ENCODE data around the gene MAP1B. TPM values are rescaled to one million over a fixed set of nuclear protein-coding genes. Genes with fewer than 3 reads are reported as not detected.
A peak's percentile ranks its signal among the peaks of the same experiment; 100 is the strongest.

The MAP1B gene
- total and polyA plus RNA-seq, 8 donors: 2.1 to 985 (median 24.7) TPM

DNA sequence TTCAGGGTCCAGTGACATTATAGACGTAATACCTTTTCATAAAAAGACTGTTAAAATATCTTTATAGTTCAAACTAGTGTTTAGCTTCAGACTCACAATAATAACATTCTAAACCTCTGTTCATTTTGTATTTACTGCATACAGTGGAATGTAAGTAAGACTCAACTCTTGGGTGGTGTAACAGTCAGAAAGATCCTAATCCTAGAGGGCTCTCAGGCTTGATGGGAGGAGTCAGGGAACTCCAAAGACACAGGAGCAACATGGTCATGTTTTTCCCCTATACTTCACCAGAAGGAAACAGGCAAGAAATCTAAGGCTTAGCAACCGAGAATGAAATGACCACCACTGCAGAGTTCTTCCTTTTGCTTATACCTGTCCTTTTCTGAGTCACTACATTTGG is 130.1 kb downstream of the MAP1B start:
- Histone ChIP-seq H3K27ac (no peak overlapping the region), H3K4me1 (peaks cover 0 to 37% (median 12%) of the 10 kb centered on the region in 4 donors), H3K9me3 (no peaks in the 10 kb centered on the region), H3K27me3 (no peaks in the 10 kb centered on the region), H3K36me3 (peaks cover 0 to 36% (median 19%) of the 10 kb centered on the region in 4 donors), H3K4me3 (no peak overlapping the region)
- intact Hi-C loops (cut with DNase I; ENCODE audit: low total_unique reads): no loop called here
- WGBS, 5 donors: 93 to 100% (median 97%) methylated on average over 2 of the region's 2 CpGs
- no peak for DNase-seq
- TF ChIP-seq EP300 (IDR thresholded peaks at IDR 0.05): no peak

DNA sequence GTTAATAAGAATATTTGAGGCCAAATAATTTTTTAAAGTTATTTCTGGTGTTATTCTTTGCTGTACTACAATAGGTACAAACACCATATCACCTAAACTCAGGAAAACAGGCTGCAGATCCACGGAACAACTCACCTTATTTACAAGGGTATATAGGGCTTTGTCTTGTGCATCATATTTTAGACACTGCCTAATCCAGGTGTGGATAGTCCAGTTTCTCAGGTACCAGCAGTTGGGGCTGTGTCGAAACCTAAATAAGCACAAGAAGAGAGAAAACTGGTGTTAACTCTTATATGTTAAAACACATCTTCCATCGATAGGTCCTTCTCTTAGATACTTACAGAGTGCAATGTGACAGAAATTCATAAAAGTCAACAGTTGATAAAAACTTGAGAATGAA is 130.6 kb downstream of the MAP1B start:
- no peak overlapping the region for H3K4me3 ChIP-seq
- 95 to 99% (median 96%) methylated on average over 3 of the region's 3 CpGs for WGBS, 5 donors
- TF ChIP-seq POLR2AphosphoS5 (IDR thresholded peaks at IDR 0.05): no peak
- no peak for TF ChIP-seq POLR2A (IDR thresholded peaks at IDR 0.05)
- TF ChIP-seq, protein P1, sequence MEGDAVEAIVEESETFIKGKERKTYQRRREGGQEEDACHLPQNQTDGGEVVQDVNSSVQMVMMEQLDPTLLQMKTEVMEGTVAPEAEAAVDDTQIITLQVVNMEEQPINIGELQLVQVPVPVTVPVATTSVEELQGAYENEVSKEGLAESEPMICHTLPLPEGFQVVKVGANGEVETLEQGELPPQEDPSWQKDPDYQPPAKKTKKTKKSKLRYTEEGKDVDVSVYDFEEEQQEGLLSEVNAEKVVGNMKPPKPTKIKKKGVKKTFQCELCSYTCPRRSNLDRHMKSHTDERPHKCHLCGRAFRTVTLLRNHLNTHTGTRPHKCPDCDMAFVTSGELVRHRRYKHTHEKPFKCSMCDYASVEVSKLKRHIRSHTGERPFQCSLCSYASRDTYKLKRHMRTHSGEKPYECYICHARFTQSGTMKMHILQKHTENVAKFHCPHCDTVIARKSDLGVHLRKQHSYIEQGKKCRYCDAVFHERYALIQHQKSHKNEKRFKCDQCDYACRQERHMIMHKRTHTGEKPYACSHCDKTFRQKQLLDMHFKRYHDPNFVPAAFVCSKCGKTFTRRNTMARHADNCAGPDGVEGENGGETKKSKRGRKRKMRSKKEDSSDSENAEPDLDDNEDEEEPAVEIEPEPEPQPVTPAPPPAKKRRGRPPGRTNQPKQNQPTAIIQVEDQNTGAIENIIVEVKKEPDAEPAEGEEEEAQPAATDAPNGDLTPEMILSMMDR (IDR thresholded peaks at IDR 0.05): no peak
- TF ChIP-seq EP300 (IDR thresholded peaks at IDR 0.05): no peak
- H3K9me3 ChIP-seq: no peaks in the 10 kb centered on the region
- H3K27me3 ChIP-seq: no peaks in the 10 kb centered on the region
- peaks cover 0 to 37% (median 12%) of the 10 kb centered on the region in 4 donors for H3K4me1 ChIP-seq
- peaks cover 0 to 33% (median 19%) of the 10 kb centered on the region in 4 donors for H3K36me3 ChIP-seq
- intact Hi-C loops (cut with DNase I; ENCODE audit: low total_unique reads): no loop called here
- DNase-seq: no peak
- H3K27ac ChIP-seq: no peak overlapping the region

DNA sequence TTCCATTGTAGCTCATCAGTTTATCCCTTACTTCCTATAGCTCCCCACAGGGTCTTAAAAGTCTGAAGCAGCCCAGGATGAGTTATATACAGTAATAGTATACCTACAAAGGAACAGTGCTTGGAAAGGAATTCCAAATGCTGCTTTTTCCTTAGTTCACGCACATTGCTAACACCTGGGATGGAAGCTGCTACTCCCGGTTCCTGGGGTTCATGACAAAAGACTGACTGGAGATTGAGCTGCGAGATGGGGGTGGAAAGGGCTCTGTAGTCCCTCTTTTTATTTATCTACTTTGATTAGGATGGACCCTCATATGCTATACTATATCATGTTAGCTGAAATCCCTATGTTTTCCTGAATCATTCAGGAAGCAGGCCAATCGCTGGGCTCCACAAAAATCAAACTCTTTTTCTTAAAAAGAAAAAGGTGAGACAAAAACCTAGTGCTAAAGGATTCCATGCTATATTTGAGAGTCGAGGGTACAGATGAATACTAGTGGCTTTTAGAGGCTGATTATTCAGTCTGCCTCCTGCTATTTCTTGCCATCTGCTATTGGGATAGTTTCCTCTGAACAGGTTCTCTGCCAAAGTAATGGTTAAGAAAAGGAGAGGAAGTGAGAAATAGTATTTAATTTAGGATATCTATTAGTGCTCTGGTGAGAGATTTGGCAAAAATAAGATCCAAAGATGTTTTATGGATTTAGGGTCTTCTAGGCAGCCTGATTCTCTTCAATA is 131.6 kb downstream of the MAP1B start:
- WGBS, 5 donors: 90 to 95% (median 93%) methylated on average over 5 of the region's 5 CpGs
- no peak overlapping the region for H3K27ac ChIP-seq
- no peak overlapping the region for H3K4me3 ChIP-seq
- H3K4me1 ChIP-seq: peaks cover 0 to 28% (median 11%) of the 10 kb centered on the region in 4 donors
- DNase-seq: no peak
- peaks cover 0 to 27% (median 19%) of the 10 kb centered on the region in 4 donors for H3K36me3 ChIP-seq
- intact Hi-C loops (cut with DNase I; ENCODE audit: low total_unique reads): no loop called here
- no peaks in the 10 kb centered on the region for H3K27me3 ChIP-seq
- no peaks in the 10 kb centered on the region for H3K9me3 ChIP-seq
- TF ChIP-seq EP300 (IDR thresholded peaks at IDR 0.05): no peak
- no peak for TF ChIP-seq POLR2AphosphoS5 (IDR thresholded peaks at IDR 0.05)
- TF ChIP-seq, protein P1 (IDR thresholded peaks at IDR 0.05): no peak
- no peak for TF ChIP-seq POLR2A (IDR thresholded peaks at IDR 0.05)

DNA sequence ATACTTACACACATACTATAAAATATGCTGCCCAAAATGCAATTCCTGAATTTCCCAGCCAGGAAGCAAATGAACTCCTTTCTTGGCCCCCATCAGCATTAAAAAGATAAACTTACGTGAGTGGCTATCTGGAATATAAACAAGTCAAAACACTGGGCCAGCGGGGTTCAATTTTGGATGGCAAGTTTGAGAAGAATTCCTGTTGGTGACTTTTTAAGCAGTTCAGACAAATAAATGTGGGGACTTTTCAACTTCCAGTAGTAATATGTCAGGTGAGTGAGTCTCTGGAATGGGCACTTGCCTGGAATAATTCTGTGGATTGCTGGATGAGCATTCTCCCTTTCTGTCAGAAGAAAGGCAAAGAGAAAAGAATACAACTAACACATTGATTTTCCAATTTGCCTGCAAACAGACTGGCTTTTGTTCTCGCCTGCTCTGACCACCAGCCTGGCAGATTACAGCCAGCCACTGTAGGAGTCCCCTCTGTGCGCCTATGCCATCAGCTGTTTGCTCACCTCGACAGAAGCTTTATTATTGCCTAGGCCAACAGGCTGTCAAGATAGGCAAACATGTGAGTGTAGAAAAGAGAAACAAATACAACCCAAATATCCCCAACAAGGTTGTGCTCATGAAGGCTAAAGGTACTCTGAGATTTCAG is 134.2 kb downstream of the MAP1B start:
- H3K27ac ChIP-seq: peak overlapping the region in 1 of 5 donors; percentile 80
- intact Hi-C loops (cut with DNase I; ENCODE audit: low total_unique reads): no loop called here
- no peak for TF ChIP-seq POLR2AphosphoS5 (IDR thresholded peaks at IDR 0.05)
- TF ChIP-seq EP300 (IDR thresholded peaks at IDR 0.05): no peak
- WGBS, 5 donors: 43 to 69% (median 50%) methylated on average over 5 of the region's 5 CpGs
- no peaks in the 10 kb centered on the region for H3K9me3 ChIP-seq
- no peak overlapping the region for H3K4me3 ChIP-seq
- H3K4me1 ChIP-seq: peaks cover 0 to 43% (median 21%) of the 10 kb centered on the region in 4 donors
- peak in 1 of 2 donors; percentile 58 for DNase-seq
- peaks cover 0 to 15% (median 13%) of the 10 kb centered on the region in 4 donors for H3K36me3 ChIP-seq
- H3K27me3 ChIP-seq: no peaks in the 10 kb centered on the region

DNA sequence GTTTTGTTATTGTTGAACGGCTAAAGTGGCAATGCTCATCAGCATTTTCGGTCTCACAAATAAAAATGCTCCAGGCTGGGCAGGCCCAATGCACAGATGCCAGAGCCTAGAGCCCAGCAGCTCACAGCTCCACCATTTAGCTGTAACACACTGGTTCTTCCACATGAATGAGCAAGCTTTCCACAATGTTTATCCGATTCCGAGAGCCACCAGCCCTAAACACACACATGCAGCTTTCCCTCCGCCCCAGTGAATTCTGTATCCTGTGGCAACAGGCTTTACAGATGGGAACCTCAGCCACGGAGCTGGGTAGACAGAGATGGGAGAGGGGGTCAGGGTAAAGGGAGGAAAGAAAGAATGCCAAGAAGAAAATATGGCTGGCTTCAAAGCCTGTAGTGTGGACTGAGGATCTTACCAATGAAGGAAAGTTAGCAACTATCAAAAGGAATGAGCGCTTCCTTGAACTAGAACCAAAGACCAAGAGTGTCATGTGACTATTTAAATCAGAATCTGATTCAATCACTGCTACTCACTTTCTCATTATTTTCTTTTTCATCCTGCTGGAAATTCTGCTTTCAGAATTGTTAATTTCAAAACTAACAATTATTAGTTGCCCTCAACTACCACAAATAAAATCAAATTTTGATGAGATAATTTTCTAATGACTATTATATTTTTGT is 135.7 kb downstream of the MAP1B start:
- TF ChIP-seq POLR2AphosphoS5 (IDR thresholded peaks at IDR 0.05): no peak
- TF ChIP-seq POLR2A (IDR thresholded peaks at IDR 0.05): no peak
- no peak for TF ChIP-seq EP300 (IDR thresholded peaks at IDR 0.05)
- TF ChIP-seq, protein P1 (IDR thresholded peaks at IDR 0.05): no peak
- peaks cover 3 to 57% (median 34%) of the 10 kb centered on the region in 4 donors for H3K4me1 ChIP-seq
- intact Hi-C loops (cut with DNase I; ENCODE audit: low total_unique reads): no loop called here
- peak overlapping the region in 3 of 5 donors; percentile 30 to 80 (median 30) for H3K27ac ChIP-seq
- no peak overlapping the region for H3K4me3 ChIP-seq
- 85 to 89% (median 86%) methylated on average over 7 of the region's 7 CpGs for WGBS, 5 donors
- no peaks in the 10 kb centered on the region for H3K9me3 ChIP-seq
- peaks cover 0 to under 1% (median under 1%) of the 10 kb centered on the region in 4 donors for H3K36me3 ChIP-seq
- no peaks in the 10 kb centered on the region for H3K27me3 ChIP-seq
- DNase-seq: peak in 1 of 2 donors; percentile 57
